22Rv1 (cell line): ENCODE data around the gene CCDC57.

Experiments
- CTCF ChIP-seq: fragments of 450-650 bp; IDR thresholded peaks from 2 replicates; pipeline ENCODE4 v1.5.1; 2017; ENCODE audit warnings: mild to moderate bottlenecking
- ZFX ChIP-seq: fragments of 450-650 bp; IDR thresholded peaks from 2 replicates; pipeline ENCODE4 v1.6.1; 2017; ENCODE audit warnings: antibody characterized with exemption, borderline replicate concordance

- TF ChIP-seq CTCF (no peak), ZFX (no peak)
These were observed 44.1 kb downstream of the CCDC57 start for GRCh38 chr17:82168568-82168967.
